ENCODE measurements around the gene CCDC27. TPM values are rescaled to one million over a fixed set of nuclear protein-coding genes. Genes with fewer than 3 reads are reported as not detected.
A peak's percentile ranks its signal among the peaks of the same experiment; 100 is the strongest.

The CCDC27 gene
- total RNA-seq, 1 experiment from 2014 or later = 0.13 TPM

- ChIA-PET CTCF (interaction anchor here (1.1 to 2.1 kb wide), 3 partner anchors 13 to 16 kb away, joined by 7 to 19 read pairs (median 8); no protein-coding TSS in a partner anchor), POLR2A (no interaction called here)
- ATAC-seq (no peak), DNase-seq (ENCODE audit: low spot score) (no peak)
- Mint-ChIP-seq H3K4me1 (peaks cover 15% of the 10 kb centered on the region), H3K27me3 (ENCODE audit: low read depth) (peaks cover 4% of the 10 kb centered on the region), H3K9me3 (no peaks in the 10 kb centered on the region), H3K36me3 (no peaks in the 10 kb centered on the region), H3K27ac (0 out of 2 replicates have a peak overlapping the region, but pooled peaks have one; percentile 25), H3K4me3 (no peak overlapping the region)
- TF ChIP-seq ATF1 (CRISPR knock-in tag; IDR thresholded peaks at IDR 0.05) (no peak), ZNF423 (CRISPR knock-in tag; IDR thresholded peaks at IDR 0.05) (no peak)
Observed at GRCh38 chr1:3711780-3712451, 40.3 kb upstream of the CCDC27 start.

GRCh38 chr1:3712573-3713535 is 39.4 kb upstream of the CCDC27 start:
- peaks cover 9% of the 10 kb centered on the region for H3K4me1 Mint-ChIP-seq
- no peaks in the 10 kb centered on the region for H3K36me3 Mint-ChIP-seq
- H3K9me3 Mint-ChIP-seq = no peaks in the 10 kb centered on the region
- no peak for TF ChIP-seq FOXP1 (CRISPR knock-in tag; IDR thresholded peaks at IDR 0.05; ENCODE audit: borderline replicate concordance)
- TF ChIP-seq PREB (CRISPR knock-in tag; IDR thresholded peaks at IDR 0.05; ENCODE audit: borderline replicate concordance) = no peak
- no peak for TF ChIP-seq ERG (CRISPR knock-in tag; IDR thresholded peaks at IDR 0.05)
- no peak for TF ChIP-seq STAT6 (CRISPR knock-in tag; conservative IDR thresholded peaks at IDR 0.05; ENCODE audit: low read depth)
- no peak for TF ChIP-seq HMGXB4 (CRISPR knock-in tag; IDR thresholded peaks at IDR 0.05)
- TF ChIP-seq OVOL2 (CRISPR knock-in tag; IDR thresholded peaks at IDR 0.05; ENCODE audit: borderline replicate concordance) = no peak
- TF ChIP-seq MAX (CRISPR knock-in tag; IDR thresholded peaks at IDR 0.05) = no peak
- no peak for TF ChIP-seq CBFB (CRISPR knock-in tag; IDR thresholded peaks at IDR 0.05; ENCODE audit: low read depth)
- TF ChIP-seq RELA (CRISPR knock-in tag; IDR thresholded peaks at IDR 0.05; ENCODE audit: borderline replicate concordance) = no peak
- CTCF ChIA-PET = interaction anchor here (1.1 to 3.8 kb wide), 3 partner anchors 12 to 15 kb away, joined by 4 to 12 read pairs (median 8); no protein-coding TSS in a partner anchor
- H3K27me3 Mint-ChIP-seq (ENCODE audit: low read depth) = peaks cover 3% of the 10 kb centered on the region
- DNase-seq (ENCODE audit: low spot score) = no peak
- no peak for ATAC-seq
- POLR2A ChIA-PET = no interaction called here
- no peak overlapping the region for H3K27ac Mint-ChIP-seq
- H3K4me3 Mint-ChIP-seq = no peak overlapping the region

- Mint-ChIP-seq H3K9me3 (no peaks in the 10 kb centered on the region), H3K27me3 (ENCODE audit: low read depth) (no peaks in the 10 kb centered on the region), H3K27ac (no peak overlapping the region), H3K4me1 (peaks cover 4% of the 10 kb centered on the region), H3K36me3 (no peaks in the 10 kb centered on the region), H3K4me3 (no peak overlapping the region)
- DNase-seq (ENCODE audit: low spot score) (no peak), ATAC-seq (no peak)
- ChIA-PET CTCF (interaction anchor here (1.0 to 3.8 kb wide), 6 partner anchors 11 to 223 kb away, joined by 3 to 16 read pairs (median 8); no protein-coding TSS in a partner anchor), POLR2A (no interaction called here)
- no peak for TF ChIP-seq ARID4B (CRISPR knock-in tag; IDR thresholded peaks at IDR 0.05; ENCODE audit: borderline replicate concordance)
- no peak for TF ChIP-seq ZNF219 (CRISPR knock-in tag; IDR thresholded peaks at IDR 0.05; ENCODE audit: borderline replicate concordance)
- no peak for TF ChIP-seq CREB1 (CRISPR knock-in tag; IDR thresholded peaks at IDR 0.05)
- no peak for TF ChIP-seq E2F4 (CRISPR knock-in tag; IDR thresholded peaks at IDR 0.05; ENCODE audit: borderline replicate concordance, low read depth)
Observed at GRCh38 chr1:3713840-3714239, 38.4 kb upstream of the CCDC27 start.
